Measurements from ENCODE around the gene IGFBP3. TPM values are rescaled to one million over a fixed set of nuclear protein-coding genes. Genes with fewer than 3 reads are reported as not detected.

The IGFBP3 gene
- total RNA-seq, result 138 and 1,139 TPM in 2 replicates

GRCh38 chr7:45920502-45921380 is at the start of gene IGFBP3:
IGFBP3 (minus strand) TSS chr7:45921272; CDS start chr7:45921140, 132 bp downstream.

GRCh38 chr7:45888185-45888992 is 32.7 kb downstream of the IGFBP3 start, which contains the start of gene IGFBP1:
IGFBP1 (plus strand) TSS chr7:45888488; CDS start chr7:45888653, 165 bp downstream.

GRCh38 chr7:45873035-45873354 is 48.1 kb downstream of the IGFBP3 start, which contains the start of gene CCDC201:
CCDC201 (minus strand) TSS chr7:45873082; CDS start chr7:45873007, 75 bp downstream.

Other genes with a start within 250 kb of the IGFBP3 start
- gene CCDC201, start 48.2 kb downstream of the IGFBP3 start, total RNA-seq, result not detected in 2 replicates
- not detected in 2 replicates for gene IGFBP1, start 32.8 kb downstream of the IGFBP3 start, total RNA-seq

All from smooth muscle cell of the umbilical artery (primary cell).